Activated CD8-positive, alpha-beta memory T cell treated with anti-CD3 and anti-CD28 coated beads for 24 hours (primary cell): Measurements from ENCODE around the gene COMT.
"Not testable (repeated sequence)": the region's sequence is repeated elsewhere in the genome, so short reads cannot be mapped to it uniquely, and the experiment has no call there.

Experiments used
- DNase-seq: peaks from one replicate; pipeline ENCODE4 v3.0.0-alpha.2; 2020

Gene COMT

DNA sequence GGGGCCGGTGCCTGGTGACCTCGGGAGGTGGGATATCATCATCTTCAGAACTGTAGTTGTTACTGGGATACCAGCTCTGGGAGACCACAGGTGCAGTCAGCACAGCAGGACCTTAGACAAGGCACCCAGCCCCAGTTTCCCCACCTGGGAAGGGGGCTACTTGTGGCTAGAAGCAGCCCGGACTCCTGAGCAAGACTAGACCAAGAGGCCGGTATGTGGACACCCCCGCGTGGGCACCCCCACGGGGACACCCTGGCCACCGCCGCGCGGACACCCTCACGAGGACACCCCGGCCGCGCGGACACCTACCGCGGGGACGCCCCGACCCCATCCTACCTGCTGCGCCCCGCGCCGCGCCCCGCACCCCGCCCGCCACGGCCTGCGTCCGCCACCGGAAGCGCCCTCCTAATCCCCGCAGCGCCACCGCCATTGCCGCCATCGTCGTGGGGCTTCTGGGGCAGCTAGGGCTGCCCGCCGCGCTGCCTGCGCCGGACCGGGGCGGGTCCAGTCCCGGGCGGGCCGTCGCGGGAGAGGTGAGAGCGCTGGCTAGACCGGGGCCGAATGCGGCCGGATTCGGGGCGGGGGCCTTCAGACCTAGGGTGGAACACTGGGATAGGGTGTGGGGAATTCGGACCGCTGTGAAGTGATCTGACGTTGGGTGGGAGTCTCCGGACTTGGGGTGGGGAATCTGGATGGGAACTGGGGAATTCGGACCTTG is at the start of gene COMT, which contains the start of gene TXNRD2:
COMT (plus strand) TSS at position 408 of the 718 bp plus-strand sequence. CDS start 20,755 bp downstream, outside the sequence.
TXNRD2 (minus strand) TSS at position 454 of the 718 bp plus-strand sequence; CDS start at position 439, 15 bp downstream.
- peak; percentile 90 for DNase-seq

DNA sequence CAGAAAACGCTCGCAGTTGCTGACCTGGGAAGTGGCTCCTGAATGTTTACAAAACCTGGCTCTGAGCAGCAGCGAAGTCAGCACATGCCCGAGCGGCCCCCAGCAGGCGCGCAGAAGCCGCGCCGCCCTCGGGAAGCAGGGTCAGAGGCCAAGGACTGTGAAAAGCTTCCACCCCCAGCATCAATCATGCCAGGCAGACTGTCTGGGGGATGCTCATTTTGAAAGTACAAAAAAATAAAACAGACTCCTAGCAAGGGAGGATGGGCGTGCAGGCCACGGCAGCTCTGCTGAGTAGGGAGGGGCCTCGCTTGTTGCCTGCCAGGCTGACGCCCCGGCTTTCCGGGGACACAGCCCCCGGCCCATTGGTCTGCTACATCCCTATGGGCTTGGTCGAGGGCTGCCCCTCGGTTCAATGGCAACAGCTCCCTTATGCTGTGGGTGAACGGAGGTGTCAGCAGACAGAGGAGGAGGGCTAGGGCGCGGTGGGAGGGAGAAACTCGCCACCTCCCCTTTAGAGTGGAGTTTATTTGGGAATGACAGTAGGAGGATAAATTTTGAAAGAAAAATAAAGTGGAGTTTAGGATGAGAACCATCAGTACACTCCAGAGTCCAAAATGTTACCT is 49.2 kb upstream of the COMT start:
- peak; percentile 86 for DNase-seq

GRCh38 chr22:19892925-19893324 is 48.6 kb upstream of the COMT start:
- no peak for DNase-seq

GRCh38 chr22:19893363-19893762 is 48.2 kb upstream of the COMT start:
- no peak for DNase-seq

DNA sequence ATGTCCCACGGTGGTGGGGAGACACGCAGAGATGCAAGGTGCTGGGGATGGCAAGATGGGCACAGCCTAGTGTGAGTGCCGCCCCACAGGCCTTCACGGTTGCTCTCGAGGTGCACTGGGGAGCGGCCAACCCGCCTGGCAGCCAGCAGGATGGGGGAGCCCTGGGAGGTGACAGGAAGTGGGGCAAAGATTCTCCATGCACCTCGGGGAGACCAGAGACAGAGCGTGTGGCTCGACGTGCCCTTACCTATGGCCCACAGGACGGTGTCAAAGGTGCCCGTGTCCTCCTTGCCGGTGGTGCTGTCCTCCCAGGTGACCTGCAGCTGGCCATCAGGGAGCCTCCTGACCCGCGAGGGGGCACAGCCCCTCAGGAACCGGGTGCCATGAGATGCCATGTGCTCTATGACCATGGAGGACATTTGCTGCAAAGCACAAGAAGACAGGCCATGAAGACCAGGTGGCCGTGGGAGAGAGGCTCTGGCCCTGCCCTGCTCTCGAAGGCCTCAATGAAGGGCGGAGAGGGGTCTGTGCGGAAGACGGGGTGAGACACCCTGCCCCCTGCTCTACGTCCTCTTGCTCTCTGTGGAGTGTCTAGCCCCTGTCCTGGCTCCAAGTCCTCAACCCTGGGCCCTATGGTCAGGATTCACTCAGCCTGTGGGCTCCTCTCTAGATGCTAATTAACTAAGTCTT is 46.3 kb upstream of the COMT start:
- DNase-seq: peak; percentile 61

- peak; percentile 64 for DNase-seq
Observed at GRCh38 chr22:19896665-19897355, 44.8 kb upstream of the COMT start.

DNA sequence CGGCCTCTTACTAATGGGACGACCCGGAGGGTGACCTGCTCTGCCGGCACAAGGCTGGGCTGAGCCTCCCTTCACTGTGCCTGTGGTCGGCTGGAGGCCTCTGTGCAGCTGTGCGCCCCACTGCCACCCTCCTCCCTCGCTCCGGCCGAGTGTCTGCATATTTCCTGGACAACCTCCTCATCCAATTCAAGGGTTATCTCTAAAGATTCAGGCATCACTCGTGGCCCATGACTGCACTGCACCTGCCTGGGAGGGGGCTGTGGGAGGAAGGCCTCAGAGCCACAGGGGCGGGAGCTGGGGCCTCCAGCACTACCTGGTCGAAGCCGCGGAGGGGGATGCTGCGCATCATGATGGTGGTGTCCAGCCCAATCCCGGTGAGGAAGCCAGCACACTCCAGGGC is 43.8 kb upstream of the COMT start:
- DNase-seq: no peak

DNA sequence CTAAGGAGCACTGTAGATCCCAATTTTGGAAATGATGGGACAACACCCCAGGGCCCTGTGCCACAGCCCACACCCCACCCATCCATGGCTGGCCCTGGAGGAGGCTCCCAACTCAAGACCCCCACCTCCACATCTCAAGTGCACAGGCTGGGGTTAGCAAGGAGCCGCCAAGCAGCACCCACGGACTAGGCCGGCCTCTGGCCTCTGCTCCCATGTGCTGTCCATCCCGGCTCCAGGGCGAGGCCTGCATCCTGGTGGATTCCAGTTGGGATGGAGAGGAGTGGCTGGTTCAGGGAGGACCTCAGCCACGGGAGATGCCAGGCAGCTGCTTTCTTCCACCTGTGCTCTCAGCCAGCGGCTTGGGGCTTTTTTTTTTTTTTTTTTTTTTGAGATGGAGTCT is 43.4 kb upstream of the COMT start:
- no peak for DNase-seq

GRCh38 chr22:19898831-19899567 is 42.6 kb upstream of the COMT start:
- DNase-seq: no peak

DNA sequence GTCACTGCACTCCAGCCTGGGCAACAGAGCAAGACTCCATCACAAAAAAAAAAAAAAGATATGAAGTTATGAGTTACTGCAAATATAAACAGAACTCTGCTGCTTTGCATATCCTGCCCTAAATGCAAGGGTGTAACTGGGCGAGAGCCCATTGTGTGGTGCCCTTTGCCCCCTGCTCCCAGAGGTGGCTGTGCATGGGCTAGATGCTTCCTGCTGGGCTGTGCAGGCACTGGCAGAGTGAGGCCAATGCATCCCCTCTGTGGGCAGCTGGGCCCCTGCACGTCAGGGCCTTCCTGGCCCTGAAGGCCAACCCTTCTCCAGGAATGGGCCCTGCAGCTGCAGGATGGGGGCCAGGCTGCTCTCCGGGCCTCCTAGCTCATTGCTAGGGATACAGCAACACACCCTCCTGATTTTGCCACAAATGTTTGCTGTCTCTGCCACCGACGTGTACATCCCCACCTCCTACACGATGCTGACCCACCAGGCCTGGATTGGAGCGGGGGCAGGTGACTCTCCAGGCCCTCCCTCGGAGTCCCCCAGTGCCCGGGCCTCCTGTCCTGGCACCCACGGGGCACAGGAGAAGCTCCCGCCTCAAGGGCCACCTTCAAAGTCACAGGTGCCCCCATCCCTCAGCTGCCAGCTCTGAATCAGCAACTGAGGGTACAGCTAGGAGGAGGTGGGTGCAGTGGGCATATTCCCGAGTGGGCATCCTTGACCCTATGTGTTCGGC is 40.7 kb upstream of the COMT start:
- no peak for DNase-seq

DNA sequence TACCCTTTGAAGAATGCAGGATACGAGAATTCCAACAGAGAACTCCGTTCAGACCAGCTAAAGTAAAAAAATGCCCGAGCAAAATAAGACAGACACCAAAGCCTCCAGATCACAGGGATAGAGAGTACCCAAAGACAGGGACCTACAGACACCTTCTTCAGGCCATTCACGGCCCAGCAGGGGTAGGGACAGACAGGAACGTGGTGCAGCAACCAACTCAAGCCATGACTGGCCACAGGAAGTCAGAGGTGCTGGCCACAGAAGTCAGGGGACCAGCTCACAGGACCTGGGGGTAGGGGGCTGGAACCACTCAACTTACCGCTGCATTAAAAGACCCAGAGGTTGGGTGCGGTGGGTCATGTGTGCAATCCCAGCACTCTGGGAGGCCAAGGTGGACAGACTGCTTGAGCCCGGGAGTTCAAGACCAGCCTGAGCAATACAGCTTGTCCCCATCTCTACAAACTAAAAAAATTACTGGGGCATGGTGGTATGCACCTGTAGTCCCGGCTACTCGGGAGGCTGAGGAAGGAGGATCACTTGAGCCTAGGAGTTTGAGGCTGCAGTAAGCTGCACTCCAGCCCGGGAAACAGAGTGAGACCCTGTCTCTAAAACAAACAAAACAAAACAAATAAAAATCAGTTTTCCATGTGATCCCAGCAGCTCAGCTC is 39.9 kb upstream of the COMT start:
- DNase-seq: no peak

GRCh38 chr22:19902245-19902715 is 39.3 kb upstream of the COMT start:
- no peak for DNase-seq

- DNase-seq: no peak
Observed at GRCh38 chr22:19903031-19903430, 38.5 kb upstream of the COMT start.

DNA sequence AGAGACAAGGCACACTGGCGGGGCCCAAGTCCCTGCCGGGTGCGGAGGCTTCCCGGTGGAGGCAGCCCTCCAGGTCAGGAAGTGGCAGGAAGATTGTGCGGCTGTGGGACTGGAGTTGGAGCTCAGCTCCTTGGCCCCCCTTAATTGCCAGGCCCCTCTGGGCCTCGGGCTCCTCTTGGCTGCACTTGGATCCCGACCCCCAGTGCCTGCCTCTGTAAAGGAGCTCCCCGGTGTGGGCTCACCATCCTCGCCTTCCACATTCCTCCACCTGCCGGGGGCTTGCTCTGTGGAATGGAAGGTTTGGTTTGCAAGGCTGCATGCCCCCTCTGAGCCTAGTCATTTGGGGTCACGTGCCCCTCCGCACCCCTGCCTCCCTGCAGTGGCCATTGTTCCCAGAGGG is 38.1 kb upstream of the COMT start:
- no peak for DNase-seq

- no peak for DNase-seq
Observed at GRCh38 chr22:19904174-19904856, 37.3 kb upstream of the COMT start.

GRCh38 chr22:19904935-19905334 is 36.6 kb upstream of the COMT start:
- no peak for DNase-seq

GRCh38 chr22:19905347-19906276 is 36.0 kb upstream of the COMT start:
- DNase-seq: no peak

GRCh38 chr22:19906864-19907263 is 34.7 kb upstream of the COMT start:
- DNase-seq: not testable (repeated sequence)

- DNase-seq: not testable (repeated sequence)
Observed at GRCh38 chr22:19907902-19908301, 33.7 kb upstream of the COMT start.
